Measurements from ENCODE around the gene INAFM2.

The INAFM2 gene

GRCh38 chr15:40323239-40323952, at the start of gene INAFM2:
Gene INAFM2, plus strand, starts transcription at chr15:40323692. Its CDS starts 364 bp downstream, at chr15:40324056.
- DNase-seq (ENCODE audit: low read depth in 3 of 3, low spot score in 1 of 3) = peak; percentile 71 to 84 (median 81)

GRCh38 chr15:40274350-40275274, 48.9 kb upstream of the INAFM2 start:
- DNase-seq (ENCODE audit: low read depth in 3 of 3, low spot score in 1 of 3) = peak; percentile 70 to 85 (median 76)

GRCh38 chr15:40275523-40275922, 48.0 kb upstream of the INAFM2 start:
- no peak for DNase-seq (ENCODE audit: low read depth in 3 of 3, low spot score in 1 of 3)

GRCh38 chr15:40275954-40276353, 47.5 kb upstream of the INAFM2 start:
- no peak for DNase-seq (ENCODE audit: low read depth in 3 of 3, low spot score in 1 of 3)

- DNase-seq (ENCODE audit: low read depth in 3 of 3, low spot score in 1 of 3) = no peak
These were observed 46.6 kb upstream of the INAFM2 start for GRCh38 chr15:40276927-40277326.

- no peak for DNase-seq (ENCODE audit: low read depth in 3 of 3, low spot score in 1 of 3)
These were observed 46.0 kb upstream of the INAFM2 start for GRCh38 chr15:40277471-40277870.

- DNase-seq (ENCODE audit: low read depth in 3 of 3, low spot score in 1 of 3) = no peak
These were observed 45.5 kb upstream of the INAFM2 start for GRCh38 chr15:40278026-40278425.

- DNase-seq (ENCODE audit: low read depth in 3 of 3, low spot score in 1 of 3) = peak in 2 of 3 donors; percentile 41 to 70
These were observed 43.9 kb upstream of the INAFM2 start for GRCh38 chr15:40279437-40280141.

- DNase-seq (ENCODE audit: low read depth in 3 of 3, low spot score in 1 of 3) = no peak
These were observed 43.0 kb upstream of the INAFM2 start for GRCh38 chr15:40280260-40281056.

GRCh38 chr15:40281057-40281800, 42.3 kb upstream of the INAFM2 start:
- no peak for DNase-seq (ENCODE audit: low read depth in 3 of 3, low spot score in 1 of 3)

- no peak for DNase-seq (ENCODE audit: low read depth in 3 of 3, low spot score in 1 of 3)
These were observed 41.7 kb upstream of the INAFM2 start for GRCh38 chr15:40281801-40282146.

- no peak for DNase-seq (ENCODE audit: low read depth in 3 of 3, low spot score in 1 of 3)
These were observed 41.2 kb upstream of the INAFM2 start for GRCh38 chr15:40282147-40282868.

GRCh38 chr15:40282869-40283614, 40.5 kb upstream of the INAFM2 start, which contains the start of gene ANKRD63:
Gene ANKRD63, minus strand, starts transcription at chr15:40283064. Its CDS starts 478 bp downstream, at chr15:40282586.
- DNase-seq (ENCODE audit: low read depth in 3 of 3, low spot score in 1 of 3) = no peak

GRCh38 chr15:40283615-40284300, 39.7 kb upstream of the INAFM2 start:
- DNase-seq (ENCODE audit: low read depth in 3 of 3, low spot score in 1 of 3) = no peak

- DNase-seq (ENCODE audit: low read depth in 3 of 3, low spot score in 1 of 3) = no peak
These were observed 38.3 kb upstream of the INAFM2 start for GRCh38 chr15:40285151-40285550.

- no peak for DNase-seq (ENCODE audit: low read depth in 3 of 3, low spot score in 1 of 3)
These were observed 37.9 kb upstream of the INAFM2 start for GRCh38 chr15:40285554-40286011.

GRCh38 chr15:40286061-40286532, 37.4 kb upstream of the INAFM2 start:
- no peak for DNase-seq (ENCODE audit: low read depth in 3 of 3, low spot score in 1 of 3)

GRCh38 chr15:40286794-40287193, 36.7 kb upstream of the INAFM2 start:
- DNase-seq (ENCODE audit: low read depth in 3 of 3, low spot score in 1 of 3) = no peak

Data from stimulated activated CD4-positive, alpha-beta T cell treated with anti-CD3 and anti-CD28 coated beads, TNF-alpha, amount 100 ng/mL, for 1 hour (primary cell).